ENCODE measurements around the gene RGS16. TPM values are rescaled to one million over a fixed set of nuclear protein-coding genes. Genes with fewer than 3 reads are reported as not detected.

The RGS16 gene
- 0.17 to 0.37 TPM (median 0.34 TPM) in 5 replicates for total RNA-seq (2022; extraction: Qiagen RNA extraction; ENCODE audit: low read depth)

GRCh38 chr1:182604175-182605164, at the start of gene RGS16:
RGS16 (minus strand) TSS chr1:182604389; CDS start chr1:182604259, 130 bp downstream.

GRCh38 chr1:182588500-182589396, 15.4 kb downstream of the RGS16 start, which contains the start of gene RNASEL:
RNASEL (minus strand) TSS chr1:182589256; CDS start chr1:182586806, 2,450 bp downstream.

Other genes with a start within 250 kb of the RGS16 start
- gene GLUL, start 212.6 kb downstream of the RGS16 start, total RNA-seq (2022; extraction: Qiagen RNA extraction; ENCODE audit: low read depth): 18.0 to 21.7 TPM (median 19.8 TPM) in 5 replicates
- not detected in 5 replicates for gene TEDDM1, start 203.7 kb downstream of the RGS16 start, total RNA-seq (2022; extraction: Qiagen RNA extraction; ENCODE audit: low read depth)
- gene RGSL1, start 154.2 kb downstream of the RGS16 start, total RNA-seq (2022; extraction: Qiagen RNA extraction; ENCODE audit: low read depth): not detected in 5 replicates
- 1.8 to 2.6 TPM (median 2.3 TPM) in 5 replicates for gene RNASEL, start 15.1 kb downstream of the RGS16 start, total RNA-seq (2022; extraction: Qiagen RNA extraction; ENCODE audit: low read depth)
- gene RGS8, start 80.2 kb upstream of the RGS16 start, total RNA-seq (2022; extraction: Qiagen RNA extraction; ENCODE audit: low read depth): not detected in 5 replicates
- gene NPL, start 185.4 kb upstream of the RGS16 start, total RNA-seq (2022; extraction: Qiagen RNA extraction; ENCODE audit: low read depth): 0.57 to 1.5 TPM (median 0.79 TPM) in 5 replicates
- 157 to 187 TPM (median 175 TPM) in 5 replicates for gene DHX9, start 235.0 kb upstream of the RGS16 start, total RNA-seq (2022; extraction: Qiagen RNA extraction; ENCODE audit: low read depth)